HG03521 (cell line): ENCODE data around the gene LRRC3.

Experiments used
- ATAC-seq: cut with Tn5 transposase; IDR thresholded peaks from one replicate; pipeline ENCODE4 v1.9.1; 2021; ENCODE audit warnings: mild to moderate bottlenecking, moderate library complexity; ENCODE audit not compliant: unreplicated experiment

Gene LRRC3

DNA sequence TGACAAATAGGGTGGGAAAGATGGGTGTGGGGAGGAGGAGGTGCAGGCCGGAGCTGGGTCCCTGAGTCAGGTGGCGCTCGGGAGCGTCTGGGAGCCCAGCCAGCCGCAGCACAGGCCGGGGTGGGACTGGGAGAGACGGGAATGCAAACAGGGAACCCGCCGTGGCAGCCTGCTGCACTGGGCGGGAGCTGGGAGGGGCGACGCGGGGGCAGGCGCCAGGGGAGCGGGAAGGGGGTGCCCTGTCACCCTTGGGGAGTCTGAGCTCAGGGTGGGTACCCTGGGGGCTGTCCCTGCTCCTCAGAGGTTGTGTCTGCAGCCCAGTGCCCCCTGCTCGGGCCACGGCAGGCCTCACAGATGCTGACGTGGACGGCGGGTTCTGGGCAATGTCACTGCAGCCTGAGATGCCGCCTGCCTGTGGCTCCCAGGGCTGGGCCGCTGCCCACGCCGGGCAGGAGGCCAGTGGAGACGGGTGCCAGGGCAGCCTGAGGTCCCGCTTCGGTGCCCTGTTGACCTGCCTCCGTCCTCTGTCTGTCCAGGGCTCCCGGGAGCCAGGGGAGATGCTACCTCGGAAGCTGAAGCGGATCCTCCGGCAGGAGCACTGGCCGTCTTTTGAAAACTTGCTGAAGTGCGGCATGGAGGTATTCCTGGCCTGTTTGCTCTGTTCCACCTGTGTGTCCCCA lies 16.6 kb upstream of the LRRC3 start:
- no peak for ATAC-seq

DNA sequence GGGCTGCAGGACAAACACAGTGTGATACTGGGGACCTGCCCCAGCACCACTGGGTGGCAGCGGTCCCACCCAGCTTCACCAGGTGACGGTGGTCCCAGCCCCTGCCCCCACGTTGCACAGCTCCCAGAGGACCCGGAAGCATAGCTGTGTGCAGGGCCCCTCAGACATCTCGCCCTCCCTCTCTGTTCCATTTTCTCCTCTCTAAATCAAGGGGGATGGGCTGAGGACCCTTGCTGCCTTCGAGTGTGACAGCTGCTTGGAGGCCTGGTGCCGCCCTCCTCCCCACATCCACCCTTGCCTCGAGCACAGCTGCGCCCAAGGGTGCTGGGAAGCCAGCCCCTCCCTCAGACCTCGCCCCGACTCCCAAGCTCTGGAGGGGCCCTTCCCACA lies 16.1 kb upstream of the LRRC3 start:
- ATAC-seq = no peak

DNA sequence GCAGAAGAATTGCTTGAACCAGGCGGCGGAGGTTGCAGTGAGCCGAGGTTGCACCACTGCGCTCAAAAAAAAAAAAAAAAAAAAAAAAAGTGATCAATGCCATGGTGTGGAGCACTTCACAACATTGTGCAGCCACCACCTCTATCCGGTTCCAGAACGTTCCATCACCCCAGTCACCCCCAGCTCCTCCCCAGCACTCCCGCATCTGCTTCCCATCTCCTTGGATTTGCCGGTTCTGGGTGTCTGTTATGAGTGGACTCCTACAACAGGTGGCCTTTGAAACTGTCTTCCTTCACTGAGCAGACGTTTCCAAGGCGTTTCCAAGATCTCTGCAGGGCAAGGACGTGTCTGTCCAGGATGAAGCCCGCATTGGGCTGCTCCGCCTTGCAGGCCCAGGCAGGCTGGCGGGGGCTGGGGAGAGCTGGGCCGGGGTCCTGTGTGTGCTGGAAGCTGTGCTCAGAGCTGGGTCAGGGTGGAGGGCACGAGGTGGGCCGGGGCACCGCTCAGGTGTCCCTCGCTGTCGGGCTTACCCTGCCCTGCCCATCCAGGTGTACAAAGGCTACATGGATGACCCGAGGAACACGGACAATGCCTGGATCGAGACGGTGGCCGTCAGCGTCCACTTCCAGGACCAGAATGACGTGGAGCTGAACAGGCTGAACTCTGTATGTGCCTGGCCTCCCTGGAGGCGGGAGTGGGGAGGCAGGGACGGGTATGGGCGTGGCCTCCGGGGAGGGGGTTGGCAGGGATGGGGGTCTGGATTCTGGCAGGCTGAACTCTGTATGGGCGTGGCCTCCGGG lies 14.9 kb upstream of the LRRC3 start:
- no peak for ATAC-seq

DNA sequence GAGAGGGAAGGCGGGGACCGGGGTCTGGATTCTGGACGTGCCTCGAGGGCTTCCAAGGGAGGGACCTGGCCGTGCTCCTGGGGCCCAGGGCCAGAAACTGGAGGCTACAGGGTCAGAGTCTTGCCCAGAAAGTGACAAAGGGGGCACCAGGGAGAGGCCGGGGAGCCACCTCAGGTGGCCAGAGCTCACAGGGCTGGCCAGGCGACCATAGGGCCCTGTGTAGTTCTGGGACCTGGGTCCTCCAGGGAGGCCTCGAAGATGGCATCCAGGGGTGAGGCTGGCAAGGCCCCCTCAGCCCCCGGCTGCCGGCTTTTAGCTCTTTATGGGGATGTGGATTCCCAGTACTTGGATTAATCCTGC lies 14.3 kb upstream of the LRRC3 start:
- ATAC-seq = no peak

DNA sequence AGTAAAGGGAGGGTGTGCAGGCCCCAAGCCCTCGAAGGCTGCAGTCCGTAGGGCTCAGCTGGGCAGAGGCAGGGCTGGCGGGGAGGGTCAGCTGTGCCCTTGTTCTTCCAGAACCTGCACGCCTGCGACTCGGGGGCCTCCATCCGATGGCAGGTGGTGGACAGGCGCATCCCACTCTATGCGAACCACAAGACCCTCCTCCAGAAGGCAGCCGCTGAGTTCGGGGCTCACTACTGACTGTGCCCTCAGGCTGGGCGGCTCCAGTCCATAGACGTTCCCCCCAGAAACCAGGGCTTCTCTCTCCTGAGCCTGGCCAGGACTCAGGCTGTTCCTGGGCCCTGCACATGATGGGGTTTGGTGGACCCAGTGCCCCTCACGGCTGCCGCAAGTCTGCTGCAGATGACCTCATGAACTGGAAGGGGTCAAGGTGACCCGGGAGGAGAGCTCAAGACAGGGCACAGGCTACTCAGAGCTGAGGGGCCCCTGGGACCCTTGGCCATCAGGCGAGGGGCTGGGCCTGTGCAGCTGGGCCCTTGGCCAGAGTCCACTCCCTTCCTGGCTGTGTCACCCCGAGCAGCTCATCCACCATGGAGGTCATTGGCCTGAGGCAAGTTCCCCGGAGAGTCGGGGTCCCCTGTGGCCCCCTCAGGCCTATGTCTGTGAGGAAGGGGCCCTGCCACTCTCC lies 13.6 kb upstream of the LRRC3 start:
- no peak for ATAC-seq

DNA sequence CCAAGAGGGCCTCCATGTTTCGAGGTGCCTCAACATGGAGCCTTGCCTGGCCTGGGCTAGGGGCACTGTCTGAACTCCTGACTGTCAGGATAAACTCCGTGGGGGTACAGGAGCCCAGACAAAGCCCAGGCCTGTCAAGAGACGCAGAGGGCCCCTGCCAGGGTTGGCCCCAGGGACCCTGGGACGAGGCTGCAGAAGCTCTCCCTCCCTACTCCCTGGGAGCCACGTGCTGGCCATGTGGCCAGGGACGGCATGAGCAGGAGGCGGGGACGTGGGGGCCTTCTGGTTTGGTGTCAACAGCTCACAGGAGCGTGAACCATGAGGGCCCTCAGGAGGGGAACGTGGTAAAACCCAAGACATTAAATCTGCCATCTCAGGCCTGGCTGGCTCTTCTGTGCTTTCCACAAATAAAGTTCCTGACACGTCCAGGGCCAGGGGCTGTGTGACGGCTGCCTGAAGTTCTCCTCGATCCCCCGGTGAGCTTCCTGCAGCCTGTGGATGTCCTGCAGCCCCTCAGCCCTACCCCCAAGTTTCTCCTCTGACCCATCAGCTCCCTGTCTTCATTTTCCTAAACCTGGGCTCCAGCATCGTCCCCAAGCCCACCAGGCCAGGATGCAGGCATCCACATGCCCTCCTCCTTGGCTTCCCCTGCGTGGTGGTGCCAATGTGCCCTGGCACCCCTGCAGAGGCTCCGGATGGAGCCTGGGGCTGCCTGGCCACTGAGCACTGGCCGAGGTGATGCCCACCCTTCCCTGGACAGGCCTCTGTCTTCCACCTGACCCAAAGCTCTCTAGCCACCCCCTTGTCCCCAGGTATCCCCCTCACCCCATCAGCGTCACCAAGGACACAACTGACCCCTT lies 12.8 kb upstream of the LRRC3 start:
- no peak for ATAC-seq

DNA sequence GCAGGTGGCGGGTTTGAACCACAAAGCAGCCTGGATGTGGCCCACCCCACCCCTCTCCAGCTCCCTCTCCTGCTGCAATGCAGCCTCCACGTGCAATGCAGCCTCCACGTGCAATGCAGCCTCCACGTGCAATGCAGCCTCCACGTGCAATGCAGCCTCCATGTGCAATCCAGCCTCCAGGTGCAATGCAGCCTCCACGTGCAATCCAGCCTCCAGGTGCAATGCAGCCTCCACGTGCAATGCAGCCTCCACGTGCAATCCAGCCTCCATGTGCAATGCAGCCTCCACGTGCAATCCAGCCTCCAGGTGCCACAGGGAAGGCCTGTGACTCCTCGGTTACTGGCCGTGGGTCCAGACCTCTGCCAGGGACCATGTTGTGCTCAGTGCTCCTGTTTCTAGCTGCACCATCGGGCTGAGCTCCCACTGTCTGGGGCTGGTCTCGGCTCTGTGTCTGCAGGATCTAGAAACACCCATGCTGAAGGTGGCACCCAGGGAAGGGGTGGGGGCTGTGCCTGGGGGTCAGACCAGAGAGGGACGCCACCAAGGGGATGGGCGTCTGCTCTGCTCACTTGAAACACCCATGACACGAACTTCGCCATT lies 11.9 kb upstream of the LRRC3 start:
- ATAC-seq = no peak

DNA sequence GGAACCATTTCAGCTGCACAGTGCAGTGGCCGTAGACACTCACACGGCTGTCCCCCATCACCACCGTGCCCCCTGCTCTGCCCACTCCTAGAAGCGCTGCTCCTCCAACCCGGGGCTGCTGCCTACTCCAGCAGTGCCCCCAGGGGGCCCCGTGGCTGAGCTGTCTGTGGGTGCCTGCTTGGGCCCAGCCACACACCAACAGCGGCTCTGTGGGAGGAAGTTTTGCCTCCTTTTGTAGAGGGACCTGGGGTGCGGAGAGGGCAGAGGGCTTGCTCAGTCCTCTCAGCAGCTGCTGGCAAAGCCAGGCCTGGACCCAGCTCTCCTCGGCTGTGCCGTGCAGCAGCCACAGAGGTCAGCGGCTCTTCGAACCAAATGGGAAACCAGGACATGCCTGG lies 11.4 kb upstream of the LRRC3 start:
- no peak for ATAC-seq

DNA sequence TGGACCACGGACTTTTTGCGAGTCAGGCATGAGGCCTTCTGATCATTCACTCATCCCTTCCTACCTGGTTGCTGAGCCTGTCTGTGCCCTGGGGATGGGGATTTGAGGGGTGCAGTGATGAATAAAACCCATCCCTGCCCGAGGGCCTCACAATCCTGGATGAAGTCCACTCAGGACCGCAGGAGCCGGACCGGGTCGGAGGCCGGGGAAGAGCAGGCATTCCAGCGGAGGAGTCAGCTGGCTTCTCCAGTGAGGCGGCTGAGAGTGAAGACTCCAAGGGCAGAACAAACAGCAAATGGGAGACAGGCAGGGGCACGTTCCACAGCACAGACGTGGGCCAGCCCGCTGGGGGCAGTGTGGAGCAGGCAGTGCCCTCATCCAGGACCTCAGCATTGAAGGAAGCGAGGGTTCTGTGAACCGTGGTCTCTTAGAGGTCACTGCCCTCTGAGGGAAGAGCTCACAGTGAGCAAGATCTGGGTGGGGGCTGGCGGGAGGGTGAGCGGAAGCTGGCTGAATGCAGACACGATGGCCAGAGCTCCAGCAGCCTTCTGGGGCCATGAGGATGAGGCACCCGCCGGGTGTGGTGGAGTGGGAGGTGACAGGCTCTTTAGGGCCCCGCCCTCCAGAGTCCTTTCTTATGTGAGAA lies 10.9 kb upstream of the LRRC3 start:
- ATAC-seq = no peak

DNA sequence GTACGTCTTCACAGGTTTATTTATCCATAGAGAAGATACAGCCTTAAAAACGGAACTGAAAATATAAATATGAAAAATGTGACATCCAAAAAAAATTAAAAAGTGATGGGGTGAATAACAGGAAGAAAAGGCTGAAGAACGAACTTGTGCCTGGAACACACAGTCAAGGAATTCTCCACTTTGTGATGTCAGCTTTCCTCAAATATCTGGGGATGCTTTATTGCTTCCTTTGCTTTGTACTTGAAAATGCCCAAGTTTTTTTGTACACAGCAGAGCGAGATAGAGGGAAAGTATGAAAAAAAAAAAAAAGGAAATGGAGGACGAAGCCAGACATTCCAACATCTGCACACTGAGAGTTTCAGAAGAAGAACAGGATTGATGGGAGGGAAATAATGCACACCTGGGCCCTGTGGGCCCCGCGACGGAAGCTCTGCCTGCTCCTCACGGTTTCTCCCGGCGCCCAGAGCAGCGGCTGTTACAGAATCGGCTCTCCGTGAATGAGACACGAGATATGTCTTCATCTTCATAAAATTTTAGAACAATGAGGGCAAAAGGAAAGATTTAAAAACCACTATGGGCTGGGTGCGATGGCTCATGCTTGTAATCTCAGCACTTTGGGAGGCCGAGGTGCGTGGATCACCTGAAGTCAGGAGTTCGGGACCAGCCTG lies 10.0 kb upstream of the LRRC3 start:
- no peak for ATAC-seq

DNA sequence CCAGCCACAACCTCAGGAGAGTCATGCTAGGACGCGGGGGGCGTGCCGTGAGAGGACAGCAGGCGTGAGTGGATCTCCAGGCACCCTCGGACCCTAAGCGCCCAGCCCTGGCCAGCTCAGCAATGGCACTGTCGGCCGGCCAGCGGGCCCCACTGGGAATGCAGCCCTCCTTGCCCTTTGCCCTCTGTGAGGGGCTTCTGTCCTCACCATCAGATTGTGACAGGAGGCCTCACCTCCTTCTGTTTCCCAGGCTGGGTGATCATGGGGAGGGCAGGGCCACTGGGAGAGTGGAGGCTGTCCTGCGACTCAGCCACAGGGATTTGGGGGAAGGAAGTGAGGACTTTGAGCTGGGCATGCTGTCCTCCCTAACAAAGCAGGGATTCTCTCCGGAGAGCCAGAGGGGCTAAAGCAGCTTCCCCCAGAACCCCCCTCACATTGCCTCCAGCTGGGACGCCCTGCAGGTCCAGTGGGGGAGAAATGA lies 6.6 kb upstream of the LRRC3 start:
- no peak for ATAC-seq

DNA sequence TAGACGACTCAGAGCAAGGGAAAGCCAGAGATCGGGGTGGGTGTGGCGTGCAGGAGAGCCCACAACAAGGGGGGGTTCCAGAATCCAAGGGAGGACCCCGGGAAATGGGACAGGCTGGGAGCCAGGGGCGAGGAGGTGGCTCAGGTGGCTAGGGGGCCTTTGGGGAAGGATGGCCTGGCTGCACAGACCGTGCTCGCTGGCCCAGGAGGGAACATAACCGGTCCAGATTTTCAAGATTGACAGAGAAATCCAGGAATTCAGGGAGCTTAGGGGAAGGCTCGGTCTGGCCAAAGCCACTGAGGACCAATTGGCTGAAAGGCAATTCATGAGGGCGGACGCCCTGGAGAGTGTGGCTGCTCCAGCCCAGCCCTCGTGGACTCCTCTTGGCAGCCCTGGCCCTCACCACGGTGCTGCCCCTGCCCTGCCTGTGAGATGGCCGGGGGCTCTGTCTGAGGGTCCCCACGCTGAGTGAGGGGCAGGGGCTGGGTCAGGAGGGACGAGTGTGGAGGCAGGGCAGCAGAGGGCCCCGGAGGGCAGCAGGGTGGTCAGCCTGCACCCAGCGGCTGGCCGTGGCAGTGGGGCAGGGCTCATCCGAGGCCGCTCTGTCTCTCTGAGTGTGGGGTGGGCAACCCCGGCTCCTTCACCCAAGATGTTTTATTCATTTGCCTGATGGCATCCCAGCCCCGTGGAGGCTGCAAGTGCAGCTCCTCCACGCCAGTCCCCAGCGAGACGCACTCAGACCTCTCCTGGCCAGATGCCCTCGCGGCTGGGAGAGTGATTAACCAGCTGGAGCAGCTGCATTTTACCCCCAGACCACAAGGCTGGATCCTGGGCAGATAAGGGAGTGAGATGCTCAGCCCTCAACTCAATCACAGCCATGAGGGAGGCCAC lies 5.6 kb upstream of the LRRC3 start:
- no peak for ATAC-seq

DNA sequence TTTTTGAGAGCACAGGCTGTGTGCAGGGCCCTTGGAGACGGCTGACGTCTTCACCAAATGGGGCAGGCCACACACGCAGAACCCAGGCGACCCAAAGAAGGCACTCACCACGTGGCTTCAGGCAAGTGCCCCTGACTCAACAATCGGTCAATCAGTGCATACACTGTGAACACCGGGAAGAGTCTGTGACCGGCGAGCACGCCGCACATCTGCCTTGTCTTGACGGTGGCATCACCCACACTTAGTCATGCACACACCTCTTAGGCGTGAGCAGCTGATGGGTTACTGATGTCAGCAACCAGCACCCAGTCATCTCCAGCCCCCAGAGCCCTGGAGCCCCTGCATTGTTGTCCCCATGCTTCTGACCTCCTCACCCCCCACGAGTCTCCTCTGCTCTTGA lies 4.9 kb upstream of the LRRC3 start:
- ATAC-seq = no peak

DNA sequence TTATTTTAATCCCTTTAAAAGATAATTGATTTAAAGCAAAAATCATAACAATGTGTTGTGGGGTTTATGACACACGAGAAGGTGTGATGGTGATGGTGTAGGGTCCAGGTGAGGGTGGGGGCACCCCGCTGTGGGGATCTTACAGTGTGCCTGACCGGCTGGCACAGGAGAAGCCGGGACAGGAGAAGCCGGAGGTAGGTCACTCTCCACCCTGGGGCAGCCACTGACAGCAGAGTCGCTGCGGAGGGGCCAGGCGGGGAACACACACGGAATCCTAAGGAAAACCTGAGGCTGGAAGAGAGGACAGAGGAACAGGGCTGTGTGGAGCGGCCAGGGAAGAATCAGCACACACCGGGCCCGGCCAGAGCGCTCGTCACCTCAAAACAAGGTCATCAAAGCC lies 4.3 kb upstream of the LRRC3 start:
- no peak for ATAC-seq

DNA sequence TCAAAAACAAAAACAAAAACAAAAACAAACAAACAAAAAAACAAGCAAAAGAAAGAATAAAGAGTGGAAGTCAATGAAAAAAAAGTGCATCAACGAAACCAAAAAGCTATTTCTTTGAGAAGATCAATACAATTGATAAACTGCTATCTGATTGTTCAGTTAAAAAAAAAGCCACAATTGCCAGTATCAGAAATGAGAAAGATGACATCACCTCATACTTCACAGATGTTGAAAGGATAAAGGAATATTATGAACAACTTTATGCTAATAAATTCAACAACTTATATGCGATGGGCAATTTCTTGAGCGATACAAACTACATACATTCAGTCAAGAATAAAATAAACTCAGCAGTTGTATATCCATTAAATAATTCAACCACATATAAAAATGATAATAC lies 2.2 kb upstream of the LRRC3 start:
- ATAC-seq = no peak

DNA sequence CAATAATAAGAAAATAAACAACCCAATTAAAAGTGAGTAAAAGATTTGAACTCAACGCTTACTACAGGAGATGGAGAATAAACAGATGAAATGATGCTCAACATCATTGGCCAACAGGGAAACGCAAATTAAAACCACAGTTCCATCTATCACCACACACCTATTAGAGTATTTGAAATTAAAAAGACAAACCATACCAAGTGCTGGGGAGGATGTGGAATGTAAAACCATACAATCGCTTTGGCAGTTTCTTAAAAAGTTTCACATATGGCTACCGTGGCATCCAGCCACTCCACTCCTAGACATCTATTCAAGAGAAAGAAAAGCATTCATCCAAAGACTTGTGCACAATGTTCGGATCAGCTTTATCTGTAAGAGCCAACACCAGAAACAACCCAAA lies 1.3 kb upstream of the LRRC3 start:
- ATAC-seq = no peak

DNA sequence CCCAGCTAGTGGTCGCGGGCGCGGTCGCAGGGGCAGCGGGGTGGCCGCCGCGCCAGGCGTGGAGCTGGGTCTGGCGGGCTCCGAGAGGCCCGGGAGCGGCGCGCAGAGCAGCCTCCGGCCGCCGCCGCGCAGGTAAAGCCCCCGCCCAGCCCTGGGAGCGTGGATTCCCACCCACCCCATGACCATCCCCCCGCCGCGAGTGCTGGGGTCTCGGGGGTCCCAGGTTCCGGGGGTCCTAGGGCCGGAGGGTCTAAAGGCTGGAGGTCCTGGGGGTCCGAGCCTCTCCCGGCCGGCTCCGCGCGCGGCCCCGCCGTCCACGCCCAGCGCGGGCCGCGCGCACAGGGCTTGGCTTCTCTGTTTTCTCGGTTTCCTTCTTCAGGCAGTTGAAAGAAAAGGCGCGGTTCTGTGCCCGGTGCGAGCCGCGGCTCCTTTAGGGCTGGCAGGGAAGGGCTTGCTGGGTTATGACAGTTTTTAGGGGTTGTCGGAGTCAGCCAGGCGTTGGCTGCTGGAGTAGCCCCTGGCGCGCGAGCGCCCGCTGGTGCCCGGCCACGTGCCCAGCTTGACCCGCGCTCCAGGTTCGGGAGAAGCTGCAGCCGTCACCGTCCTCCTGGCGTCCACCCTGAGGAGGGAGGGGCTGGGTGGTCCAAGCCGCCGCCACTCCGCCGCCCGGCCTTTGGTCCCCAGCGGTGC lies 359 bp downstream of the LRRC3 start:
- ATAC-seq = no peak
